Pulmonary artery endothelial cell (primary cell): ENCODE measurements around the gene SP1. TPM values are rescaled to one million over a fixed set of nuclear protein-coding genes. Genes with fewer than 3 reads are reported as not detected.
"Not testable (repeated sequence)": the region's sequence is repeated elsewhere in the genome, so short reads cannot be mapped to it uniquely, and the experiment has no call there.

Source experiments
- DNase-seq: peaks from one replicate; pipeline ENCODE4 v3.0.0-alpha.2; 2011; ENCODE audit warnings: low read depth, low spot score
- total RNA-seq: library from RNA; depleted of rRNA; stranded (reverse); fragments of >200 nt; gene quantifications from 2 replicates; pipeline ENCODE4 v1.2.3, GENCODE V29; 2014

SP1 gene
- total RNA-seq, 1 donor from 2014 or later: 27.4 TPM

GRCh38 chr12:53413485-53414204 lies 33.7 kb downstream of the SP1 start:
- DNase-seq: no peak

GRCh38 chr12:53414756-53415417 lies 34.9 kb downstream of the SP1 start:
- no peak for DNase-seq

- DNase-seq: not testable (repeated sequence)
Measured at GRCh38 chr12:53415752-53416389, 35.9 kb downstream of the SP1 start.

- DNase-seq: not testable (repeated sequence)
Measured at GRCh38 chr12:53417291-53417816, 37.4 kb downstream of the SP1 start.

- no peak for DNase-seq
Measured at GRCh38 chr12:53418221-53418620, 38.2 kb downstream of the SP1 start.

- DNase-seq: no peak
Measured at GRCh38 chr12:53419756-53420155, 39.8 kb downstream of the SP1 start.

GRCh38 chr12:53422247-53422646 lies 42.3 kb downstream of the SP1 start:
- not testable (repeated sequence) for DNase-seq

GRCh38 chr12:53423597-53423996 lies 43.6 kb downstream of the SP1 start, which contains the start of gene AMHR2:
AMHR2 (plus strand) TSS chr12:53423855; CDS start chr12:53423935, 80 bp downstream.
- no peak for DNase-seq

- DNase-seq: no peak
Measured at GRCh38 chr12:53424626-53425514, 44.9 kb downstream of the SP1 start.

GRCh38 chr12:53425515-53426150 lies 45.7 kb downstream of the SP1 start:
- no peak for DNase-seq

GRCh38 chr12:53427905-53428594 lies 48.1 kb downstream of the SP1 start:
- DNase-seq: no peak

- DNase-seq: no peak
Measured at GRCh38 chr12:53428741-53429140, 48.8 kb downstream of the SP1 start.

GRCh38 chr12:53430116-53430515 lies 50.1 kb downstream of the SP1 start:
- DNase-seq: no peak

- no peak for DNase-seq
Measured at GRCh38 chr12:53431187-53431586, 51.2 kb downstream of the SP1 start.

GRCh38 chr12:53435326-53435725 lies 55.4 kb downstream of the SP1 start:
- not testable (repeated sequence) for DNase-seq

- DNase-seq: not testable (repeated sequence)
Measured at GRCh38 chr12:53439582-53439981, 59.6 kb downstream of the SP1 start.

- DNase-seq: peak; percentile 99
Measured at GRCh38 chr12:53441040-53441833, 61.3 kb downstream of the SP1 start, which contains the start of gene PRR13. PRR13 (plus strand) TSS chr12:53441734; CDS start chr12:53442715, 981 bp downstream.

- DNase-seq: no peak
Measured at GRCh38 chr12:53443955-53444354, 64.0 kb downstream of the SP1 start.
